GM19035 (cell line): ENCODE results near the gene RASSF4.

Experiments used
- ATAC-seq: cut with Tn5 transposase; IDR thresholded peaks from one replicate; pipeline ENCODE4 v1.9.1; 2021; ENCODE audit not compliant: unreplicated experiment

The RASSF4 gene

DNA sequence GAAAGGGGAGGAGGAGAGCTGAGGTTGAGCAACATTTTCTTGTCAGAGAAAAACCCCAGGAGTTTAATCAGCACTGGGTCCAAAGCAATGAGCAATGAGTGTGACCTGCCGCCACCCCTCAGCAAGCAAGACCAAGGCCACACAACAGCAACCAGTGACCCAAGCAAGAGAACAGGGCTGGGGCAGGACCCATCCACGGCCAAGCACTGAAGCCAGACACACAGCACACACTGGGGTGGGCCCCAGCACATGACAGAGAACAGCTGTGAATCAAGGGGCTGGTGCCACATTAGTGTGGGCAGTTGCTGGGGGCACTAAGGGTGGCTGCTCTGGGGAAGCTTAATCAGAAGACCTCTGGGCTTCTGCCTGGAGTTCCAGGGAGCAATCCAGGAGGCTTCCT is 32.2 kb upstream of the RASSF4 start:
- ATAC-seq: no peak

DNA sequence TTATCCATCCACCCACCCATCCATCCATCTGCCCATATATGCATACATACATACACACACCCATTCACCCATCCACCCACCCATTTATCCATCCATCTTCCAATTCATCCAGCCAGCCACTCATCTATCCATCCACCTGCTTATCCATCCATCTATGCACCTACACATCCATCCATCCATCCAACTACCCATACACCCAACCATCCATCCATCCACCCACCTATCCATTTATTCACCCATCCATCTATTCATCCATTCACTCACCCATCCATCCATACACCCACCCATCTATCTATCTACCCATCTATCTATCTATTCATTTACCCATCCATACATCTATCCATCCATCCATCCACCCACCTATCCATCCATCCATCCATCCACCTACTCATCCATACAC is 31.1 kb upstream of the RASSF4 start:
- ATAC-seq: no peak

DNA sequence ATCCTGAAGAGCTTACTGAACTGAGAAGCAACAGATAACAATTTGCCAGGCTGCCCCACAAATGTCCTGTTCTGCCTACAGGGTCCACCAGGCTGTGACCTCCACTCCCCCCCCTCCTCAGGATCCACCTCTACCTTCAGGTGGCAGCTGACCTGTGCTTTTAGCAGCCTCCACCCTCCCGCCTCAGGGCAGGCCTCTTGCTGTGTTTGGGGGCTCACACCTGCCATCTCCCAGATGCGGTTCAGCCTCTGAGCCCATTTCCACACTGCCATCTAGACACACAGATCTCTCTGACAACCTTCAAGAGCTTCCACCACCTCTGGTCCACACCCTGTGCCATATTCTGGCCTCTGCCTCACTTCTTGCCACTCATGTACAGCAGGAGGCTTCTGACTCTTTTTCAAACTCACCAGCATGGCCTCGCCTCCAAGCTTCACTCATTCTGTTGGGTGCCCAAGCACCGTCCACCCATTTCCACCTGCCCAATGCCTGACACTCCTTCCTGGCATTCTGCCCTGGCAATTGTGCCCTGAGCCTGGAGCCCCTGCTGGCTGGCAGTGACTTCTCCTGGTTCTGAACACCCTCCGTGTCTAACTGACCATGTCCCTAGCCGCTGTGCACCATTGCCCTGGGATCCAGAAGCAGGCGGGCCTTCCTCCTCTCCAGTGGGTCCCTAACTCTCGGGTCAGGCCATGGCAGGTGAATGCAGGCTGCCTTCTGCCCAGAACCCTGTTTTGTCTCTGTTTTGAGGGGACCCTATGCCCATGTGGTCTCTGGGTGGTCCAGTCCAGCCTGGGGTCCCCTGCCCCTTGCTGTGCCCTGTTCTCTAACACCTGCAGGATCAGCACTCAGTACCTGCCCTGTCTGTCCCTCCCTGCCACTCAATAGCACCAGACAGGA is 30.0 kb upstream of the RASSF4 start:
- no peak for ATAC-seq

DNA sequence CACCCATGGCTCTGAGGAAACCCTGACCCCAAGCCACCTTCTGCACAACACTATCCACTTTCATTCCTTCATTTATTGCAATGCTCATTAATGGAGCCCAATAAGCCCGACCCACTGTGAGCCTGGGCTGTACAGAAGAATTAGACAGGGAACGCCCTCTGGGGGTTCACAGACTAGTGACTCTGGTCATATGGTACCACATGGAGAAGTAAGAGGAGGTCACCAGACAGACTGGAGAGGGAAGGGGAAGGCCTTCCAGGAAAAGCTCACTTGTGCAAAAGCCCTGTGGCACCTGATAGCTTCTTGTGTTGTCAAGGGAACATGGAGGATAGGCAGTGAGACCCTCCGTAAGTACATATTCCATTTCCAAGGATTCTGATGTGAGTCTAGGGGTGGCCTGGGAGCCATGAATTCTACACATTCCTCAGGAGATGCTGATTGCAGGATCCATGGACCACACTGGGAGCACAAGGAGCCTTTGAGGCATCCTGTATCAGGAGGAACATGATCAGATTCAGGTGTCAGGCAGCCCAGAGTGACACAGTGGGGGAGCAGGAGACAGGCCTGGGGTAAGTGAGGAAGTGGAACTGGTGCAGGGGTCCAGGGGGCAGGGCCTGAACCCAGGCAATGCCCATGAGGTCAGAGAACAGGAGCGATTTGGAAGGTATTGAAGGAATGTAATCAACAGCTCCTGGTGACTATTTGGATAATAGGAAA is 28.5 kb upstream of the RASSF4 start:
- ATAC-seq: no peak

DNA sequence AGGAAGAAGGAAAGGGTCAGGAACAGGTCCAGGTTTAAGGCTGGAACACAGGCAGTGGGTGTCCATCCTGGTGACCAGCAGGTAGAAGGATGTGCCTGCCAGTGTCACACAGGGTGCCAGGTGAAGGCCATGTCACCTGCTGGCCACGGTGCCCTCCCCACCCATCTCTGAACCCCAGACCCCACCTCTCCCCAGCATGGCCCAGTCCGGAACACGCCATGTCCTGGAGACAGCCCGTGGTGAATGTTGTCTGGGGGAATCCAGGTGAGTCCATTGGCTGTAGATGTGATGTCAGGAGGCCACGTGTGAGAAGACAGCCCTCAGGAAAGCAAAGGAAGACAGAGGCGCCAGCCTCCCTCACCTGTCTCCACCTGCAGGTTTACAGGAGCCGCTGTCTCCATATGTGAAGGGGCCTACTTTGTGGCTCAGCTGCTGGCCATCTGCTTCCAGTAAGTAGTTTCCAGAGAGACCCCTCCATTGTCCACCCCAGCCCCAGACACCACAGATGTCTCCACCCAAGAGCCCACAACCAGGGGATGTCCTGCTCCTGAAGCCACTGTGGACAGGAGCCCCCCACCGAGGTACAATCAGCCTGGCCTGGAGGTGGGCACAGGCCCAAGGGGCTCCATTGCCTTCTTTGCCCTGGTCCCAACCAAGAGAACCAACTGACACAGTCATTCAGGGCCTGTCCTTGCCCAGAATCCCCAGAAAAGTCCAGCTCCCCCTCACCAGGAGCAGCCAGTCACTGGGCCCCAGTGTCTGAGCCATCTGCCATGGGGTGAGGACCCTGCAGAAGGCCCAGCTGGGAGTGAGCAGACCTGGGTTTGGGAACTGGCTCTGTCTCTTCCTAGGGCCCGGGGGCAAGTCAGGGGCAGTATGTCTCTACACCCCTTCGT is 27.7 kb upstream of the RASSF4 start:
- no peak for ATAC-seq

DNA sequence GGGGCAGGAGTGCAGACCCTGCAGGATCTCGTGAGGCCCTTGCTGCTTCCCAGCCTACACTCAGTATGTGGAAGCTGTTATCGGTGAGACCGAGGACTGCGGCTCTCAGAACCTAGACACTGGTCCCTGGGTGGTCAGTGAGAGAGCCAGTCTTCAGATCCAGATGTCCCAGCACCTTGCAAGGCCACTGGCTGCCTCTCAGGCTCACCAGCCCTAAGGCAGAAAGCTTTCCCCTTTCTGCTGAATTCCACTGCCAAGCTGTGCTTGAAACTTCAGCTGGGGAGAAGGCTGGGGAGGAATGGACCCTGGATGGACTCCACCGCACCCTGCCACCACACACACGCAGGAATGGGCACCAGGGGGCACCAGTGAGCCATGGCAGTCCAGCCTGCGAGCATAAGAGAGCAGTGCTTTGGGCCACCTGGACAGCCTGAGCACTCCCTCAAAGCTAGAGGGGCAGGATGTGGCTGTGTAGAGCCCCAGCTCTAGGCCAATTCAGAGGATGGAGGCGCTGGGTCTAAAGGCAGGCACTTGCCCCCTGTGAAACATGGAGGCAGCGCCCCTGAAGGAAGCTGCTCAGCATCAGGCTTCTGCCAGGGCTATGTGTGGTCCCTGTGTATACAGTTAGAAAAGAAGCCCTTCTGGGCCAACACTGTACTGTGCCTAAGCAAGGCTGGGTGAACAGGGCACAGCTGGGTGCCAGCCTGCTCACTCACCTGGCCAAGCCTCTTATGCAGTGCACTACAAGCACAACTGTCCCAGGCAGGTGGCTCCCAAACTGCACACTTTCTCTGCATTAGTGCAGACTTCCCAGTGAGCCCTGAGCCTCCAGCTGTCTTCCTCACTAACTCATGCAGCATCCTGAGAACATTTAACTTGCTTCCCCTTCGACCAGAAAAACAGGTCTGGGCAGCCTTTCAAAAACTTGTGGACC is 26.8 kb upstream of the RASSF4 start:
- ATAC-seq: peak; percentile 99

DNA sequence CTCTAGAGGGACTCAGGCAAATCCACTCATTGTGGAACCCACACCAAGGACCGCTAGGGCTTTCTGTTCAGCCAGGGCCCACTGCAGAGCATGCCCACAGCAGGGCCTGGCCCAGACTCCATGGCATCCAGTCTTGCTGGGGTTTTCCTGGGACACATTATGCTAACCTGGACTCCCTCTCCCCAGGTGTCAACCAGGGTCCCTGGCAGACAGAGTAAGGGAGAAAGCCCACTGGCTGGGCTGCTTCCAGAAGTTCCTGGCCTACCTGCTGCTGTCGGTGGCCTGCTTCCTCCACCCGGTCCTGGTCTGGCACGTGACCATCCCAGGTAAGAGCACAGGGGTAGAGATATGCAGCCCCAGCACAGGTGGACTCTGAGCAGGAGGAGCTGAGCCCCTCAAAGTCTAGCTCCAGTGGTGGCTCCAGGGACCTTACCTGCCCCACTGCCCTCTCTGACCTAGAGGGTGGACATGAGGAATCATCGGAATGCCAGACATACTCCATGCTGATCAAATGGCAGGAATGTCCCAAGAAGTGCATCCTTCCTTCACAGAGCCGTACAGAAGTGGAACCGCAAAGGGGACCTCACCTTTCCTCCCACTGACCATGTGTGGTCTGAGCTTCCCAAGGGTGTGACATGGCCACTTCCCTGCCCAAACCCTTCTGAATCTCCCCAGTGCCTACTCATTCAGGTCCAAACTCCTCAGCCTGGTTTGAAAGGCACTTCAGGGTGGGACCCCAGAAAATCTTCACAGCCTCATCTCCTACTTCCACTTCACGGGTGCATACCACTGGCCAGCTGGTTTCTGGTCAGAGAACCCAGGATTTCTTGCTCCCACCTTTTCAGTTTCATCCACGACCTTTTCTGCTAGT is 25.9 kb upstream of the RASSF4 start:
- ATAC-seq: no peak

DNA sequence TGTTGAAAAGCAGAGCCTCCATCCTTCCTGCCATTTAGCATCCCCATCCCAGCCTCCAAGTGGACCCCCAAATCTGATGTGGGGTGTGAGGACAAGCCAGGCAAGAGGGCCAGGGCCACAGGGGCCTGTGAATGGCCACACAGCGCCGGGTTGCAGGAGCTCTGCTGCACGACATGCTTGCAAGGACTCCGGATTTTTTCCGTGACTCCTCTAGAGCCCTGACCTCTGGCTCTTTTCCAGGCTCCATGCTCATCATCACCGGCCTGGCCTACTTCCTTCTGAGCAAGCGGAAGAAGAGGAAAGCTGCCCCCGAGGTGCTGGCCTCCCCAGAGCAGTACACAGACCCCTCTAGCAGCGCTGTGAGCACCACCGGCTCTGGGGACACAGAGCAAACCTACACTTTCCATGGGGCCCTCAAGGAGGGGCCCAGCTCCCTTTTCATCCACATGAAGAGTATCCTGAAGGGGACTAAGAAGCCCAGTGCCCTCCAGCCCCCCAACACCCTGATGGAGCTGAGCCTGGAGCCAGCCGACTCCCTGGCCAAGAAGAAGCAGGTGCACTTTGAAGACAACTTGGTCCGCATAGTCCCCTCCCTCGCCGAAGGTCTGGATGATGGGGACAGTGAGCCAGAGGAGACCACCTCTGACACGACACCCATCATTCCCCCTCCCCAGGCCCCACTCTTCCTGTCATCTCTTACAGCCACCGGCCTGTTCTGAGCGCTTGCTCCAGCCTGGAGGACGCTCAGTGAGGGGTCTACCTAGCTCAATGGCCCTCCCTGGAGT is 25.0 kb upstream of the RASSF4 start:
- ATAC-seq: no peak

DNA sequence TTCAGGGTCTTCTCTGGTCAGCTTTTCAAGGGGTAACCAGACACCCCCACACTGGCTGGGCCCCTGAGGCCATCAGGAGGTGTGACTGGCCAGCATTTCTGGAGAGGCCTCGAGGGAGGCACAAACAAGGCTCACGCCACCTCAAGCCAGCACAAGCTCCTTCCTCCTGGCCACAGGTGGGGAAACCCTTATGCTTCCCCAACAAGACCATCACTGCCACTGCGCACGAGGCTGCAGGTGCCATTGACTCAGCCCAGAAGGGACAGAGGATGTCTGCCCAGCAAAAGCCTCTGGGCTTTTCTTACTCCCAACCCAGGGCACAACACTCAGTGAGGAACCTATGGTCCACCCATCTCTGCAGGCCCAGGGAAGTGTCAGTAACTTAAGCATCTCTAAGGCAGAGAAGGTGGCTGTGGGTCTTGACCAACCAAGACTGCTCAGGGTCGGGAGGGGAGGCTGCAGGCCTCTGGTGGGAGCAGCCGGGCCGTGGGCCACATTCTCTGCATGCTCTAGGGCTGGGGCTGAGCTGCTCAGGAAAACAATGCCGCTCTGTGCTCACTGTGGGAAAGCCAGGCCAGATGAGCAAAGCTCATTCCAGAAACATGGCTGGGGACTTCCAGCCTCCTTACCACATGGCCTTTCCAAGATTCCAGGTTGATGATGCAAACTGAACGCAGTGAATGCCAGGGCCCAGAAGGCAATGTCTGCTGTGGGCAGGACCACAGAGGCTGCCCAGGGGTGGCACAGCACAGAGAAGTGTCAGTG is 24.2 kb upstream of the RASSF4 start:
- ATAC-seq: no peak

DNA sequence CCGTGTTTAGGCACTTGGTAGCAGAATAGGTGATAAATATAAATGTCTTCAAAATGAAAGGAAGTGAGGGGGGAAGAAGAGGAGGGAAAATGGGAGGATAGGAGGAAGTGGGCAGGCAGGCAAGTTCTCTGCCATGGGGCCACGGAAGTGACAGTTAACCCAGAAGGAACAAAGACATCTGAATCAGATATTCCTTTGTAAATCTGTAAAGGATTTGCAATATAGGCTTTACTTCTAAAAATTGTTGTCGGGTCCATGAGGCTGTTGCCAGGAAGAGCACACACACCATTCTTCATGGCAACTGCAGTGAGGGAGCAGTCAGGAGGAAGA is 23.7 kb upstream of the RASSF4 start:
- no peak for ATAC-seq

DNA sequence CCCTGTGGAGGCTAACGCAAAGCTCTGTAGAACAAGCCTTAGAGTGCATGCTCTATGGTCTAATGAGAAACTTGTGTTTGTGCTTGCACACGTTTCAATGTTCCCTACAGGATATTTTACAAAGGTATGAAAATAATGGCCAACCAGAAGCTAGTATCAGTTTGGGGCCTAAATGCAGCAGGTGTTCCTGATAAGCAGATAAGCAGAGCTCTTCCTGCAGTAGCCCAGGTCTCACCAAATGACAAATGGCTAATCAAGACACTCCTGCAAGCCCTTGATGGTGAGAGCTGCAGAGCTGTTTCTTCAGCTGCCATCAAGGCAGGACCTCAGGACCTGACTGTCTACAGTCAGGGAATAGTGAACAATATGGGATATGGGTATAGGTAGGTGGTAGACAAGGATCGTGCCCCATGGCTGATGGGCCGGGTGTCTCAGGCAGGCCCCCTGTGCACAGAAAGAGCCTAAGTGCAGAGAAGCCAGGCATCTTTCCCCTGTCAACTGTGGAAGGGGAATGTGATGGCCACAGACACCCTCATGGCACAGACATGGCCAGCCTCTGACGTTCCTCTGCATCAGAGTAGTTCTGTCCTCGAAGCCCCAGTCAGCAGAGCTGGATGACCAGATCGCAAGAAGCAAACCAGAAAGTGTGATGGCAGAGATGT is 23.2 kb upstream of the RASSF4 start:
- ATAC-seq: no peak

DNA sequence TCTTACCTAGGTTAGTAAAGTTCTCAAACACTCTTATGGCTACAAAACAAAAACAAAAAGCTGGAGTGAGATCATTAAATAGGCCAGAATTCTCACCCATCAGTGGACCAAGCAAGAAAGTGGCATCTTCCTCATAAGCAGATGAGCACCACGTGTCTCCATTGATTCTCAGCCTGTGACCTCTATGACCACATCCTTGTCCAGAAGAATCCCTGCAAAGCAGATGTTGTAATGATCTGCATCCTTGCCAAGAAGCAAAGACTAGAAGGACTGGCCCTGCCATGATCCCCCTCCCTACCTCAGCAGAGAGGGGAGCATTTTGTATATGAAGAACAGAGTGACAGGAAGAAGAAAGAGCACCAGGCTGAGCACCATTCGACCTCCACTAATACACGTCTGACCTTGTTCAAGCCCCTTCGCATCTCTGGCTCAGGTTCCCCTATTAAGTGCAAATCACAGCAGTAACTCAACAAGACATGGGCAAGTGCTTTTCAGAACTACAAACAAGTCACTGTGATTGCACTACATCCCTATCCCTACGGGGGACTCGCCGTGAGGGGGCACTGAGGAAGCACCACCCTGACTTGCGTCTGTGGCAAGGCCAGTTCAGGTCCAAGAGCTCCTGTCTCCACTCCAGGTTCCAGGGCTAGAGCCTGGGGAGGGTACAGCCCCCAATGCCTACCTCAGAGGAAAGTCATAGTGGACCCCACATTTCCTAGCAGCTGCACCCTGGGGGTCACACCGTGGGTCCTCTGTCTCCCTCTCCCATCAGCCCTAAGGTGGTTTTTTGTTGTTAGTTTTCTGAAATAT is 22.2 kb upstream of the RASSF4 start:
- no peak for ATAC-seq

DNA sequence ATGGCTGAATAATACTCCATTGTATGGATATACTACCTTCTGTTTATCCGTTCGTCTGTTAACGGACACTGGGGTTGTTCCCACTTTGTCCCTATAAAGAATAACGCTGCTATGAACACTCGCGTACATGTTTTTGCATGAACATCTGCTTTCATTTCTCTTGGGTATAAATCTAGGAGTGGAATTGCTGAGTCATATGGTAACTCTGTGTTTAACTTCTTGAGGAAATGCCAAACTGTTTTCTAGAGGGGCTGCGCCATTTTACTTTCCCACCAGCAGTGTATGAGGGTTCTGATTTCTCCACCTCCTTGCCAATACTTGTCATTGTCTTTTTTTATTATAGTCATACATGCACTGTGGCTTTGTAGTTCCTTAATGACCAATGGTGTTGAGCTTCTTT is 20.6 kb upstream of the RASSF4 start:
- ATAC-seq: no peak

DNA sequence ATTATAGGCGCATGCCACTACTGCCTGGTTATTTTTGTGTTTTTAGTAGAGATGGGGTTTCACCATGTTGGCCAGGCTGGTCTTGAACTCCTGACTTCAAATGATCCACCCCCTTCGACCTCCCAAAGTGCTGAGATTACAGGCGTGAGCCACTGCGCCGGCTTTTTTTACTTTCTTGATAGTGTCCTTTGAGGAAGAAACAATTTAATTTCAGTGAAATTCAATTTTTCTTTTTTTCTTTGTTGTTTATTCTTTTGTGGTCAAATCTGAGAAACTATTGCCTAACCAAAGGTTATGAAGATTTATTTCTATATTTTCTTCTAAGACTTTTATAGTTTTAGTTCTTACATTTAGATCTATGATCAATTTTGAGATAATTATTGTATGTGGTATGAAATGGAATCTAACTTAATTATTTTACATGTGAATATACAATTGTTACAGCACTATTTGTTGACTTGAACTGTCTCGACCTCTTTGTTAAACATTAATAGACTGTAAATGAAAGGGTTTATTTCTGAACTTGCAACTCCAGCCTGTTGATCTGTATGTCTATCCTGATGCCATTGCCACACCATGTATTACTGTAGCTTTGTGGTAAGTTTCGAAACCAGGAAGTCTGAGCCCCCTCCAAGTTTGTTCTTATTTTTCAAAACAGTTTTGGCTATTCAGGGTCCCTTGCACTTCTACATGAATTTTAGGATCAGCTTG is 19.8 kb upstream of the RASSF4 start:
- ATAC-seq: no peak

DNA sequence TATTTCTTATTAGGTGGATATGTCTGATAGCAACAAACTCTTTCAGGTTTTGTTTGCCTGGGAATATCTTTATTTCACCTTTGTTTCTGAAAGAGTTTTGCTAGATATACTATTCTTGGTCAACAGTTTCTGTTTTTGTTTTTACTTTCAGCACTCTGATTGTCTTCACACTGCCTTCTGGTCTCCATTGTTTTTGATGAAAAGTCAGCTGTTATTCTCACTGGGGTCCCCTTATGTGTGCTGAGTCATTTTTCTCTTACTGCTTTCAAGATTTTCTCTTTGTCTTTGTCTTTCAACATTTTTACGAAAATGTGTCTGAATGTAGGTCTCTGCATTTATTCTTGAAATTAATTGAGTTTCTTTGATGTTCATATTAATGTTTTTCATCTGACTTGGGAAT is 15.2 kb upstream of the RASSF4 start:
- no peak for ATAC-seq

DNA sequence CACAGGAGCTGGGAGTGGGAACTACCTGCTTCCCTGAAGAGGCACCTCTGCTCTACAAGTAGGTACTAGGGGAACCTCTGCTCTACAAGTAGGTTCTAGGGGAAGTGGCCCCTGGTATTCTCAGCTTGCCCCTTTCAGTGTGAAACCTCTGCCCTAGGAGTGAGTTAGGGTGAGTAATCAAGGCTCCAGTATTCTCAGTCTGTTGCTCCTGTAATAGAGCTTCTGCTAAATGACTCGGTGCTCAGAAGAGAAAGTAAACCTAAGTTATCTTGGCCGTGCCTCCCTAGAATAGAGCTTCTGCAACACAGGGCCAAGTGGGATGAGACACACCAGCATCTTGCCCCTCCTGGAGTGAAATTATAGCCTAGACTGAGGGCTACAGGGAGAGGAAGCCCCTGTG is 13.4 kb upstream of the RASSF4 start:
- ATAC-seq: peak; percentile 55
